Right cardiac atrium (tissue), 5 donors: Measurements from ENCODE around the gene ELN. TPM values are rescaled to one million over a fixed set of nuclear protein-coding genes. Genes with fewer than 3 reads are reported as not detected.
A peak's percentile ranks its signal among the peaks of the same experiment; 100 is the strongest.

Experiments used
- ATAC-seq, 2 donors: fragments of 200-7000 bp; cut with Tn5 transposase; one replicate each; pipeline versions ENCODE4 v1.8.0 to v1.9.1; 2020; ENCODE audit warnings: moderate library complexity in 2 of 2, mild to moderate bottlenecking in 1 of 2
- DNase-seq, 3 donors: peaks; one replicate each; pipeline ENCODE4 v3.0.0-alpha.2; 2020
- H3K27ac ChIP-seq: one replicate; pipeline ENCODE4 v1.5.1; 2013; ENCODE audit warnings: mild to moderate bottlenecking, low read length, control low read depth, moderate library complexity
- H3K27me3 ChIP-seq: one replicate; pipeline ENCODE4 v1.6.1; 2013; ENCODE audit not compliant: control insufficient read depth, insufficient read depth
- H3K4me1 ChIP-seq: one replicate; pipeline ENCODE4 v1.6.1; 2013; ENCODE audit warnings: low read length; ENCODE audit not compliant: control insufficient read depth, insufficient read depth
- H3K4me3 ChIP-seq: one replicate; pipeline ENCODE4 v1.5.1; 2013; ENCODE audit warnings: low read length, control low read depth
- H3K9me3 ChIP-seq: one replicate; pipeline ENCODE4 v1.6.1; 2013; ENCODE audit warnings: low read length; ENCODE audit not compliant: control insufficient read depth
- WGBS: extraction: QIAGEN DNeasy Blood & Tissue Kit; methylation state at CpG from one replicate; pipeline ENCODE4 v1.1.7; 2013; 5-methylcytosine and 5-hydroxymethylcytosine counted together
- intact Hi-C, 4 donors: fragments of 100-400 bp; cut with DNase I; formaldehyde crosslinking; loops; one replicate each; pipeline versions ENCODE4 v1.11.0 to v1.14.0; 2022 to 2023
- polyA plus RNA-seq: library from polyadenylated mRNA; stranded (reverse); fragments of 200-250 nt; gene quantifications from one replicate; pipeline ENCODE4 v1.2.3, GENCODE V29; 2013
- total RNA-seq, 4 donors: library from RNA; stranded (reverse); fragmentation: NEBNext Ultra II Directional; extraction: Animal tissue kit (Norgen Biotek cat#: 25700); gene quantifications; one replicate each; pipeline ENCODE4 v1.2.1, GENCODE V29; 2021
- donor health status: healthy with polysubstance abuse.
- donor health status: DM: no; HTN: yes; CAD: no.
- donor health status: DM: no; HTN: no; CAD: no.
- donor health status: DM: no; HTN: yes; CAD: no; lungs with severe emphysema.
- donor health status: DM: yes; HTN: yes; CAD: no.

ELN gene
- total and polyA plus RNA-seq, 5 donors: 73.4 to 323 (median 115) TPM

DNA sequence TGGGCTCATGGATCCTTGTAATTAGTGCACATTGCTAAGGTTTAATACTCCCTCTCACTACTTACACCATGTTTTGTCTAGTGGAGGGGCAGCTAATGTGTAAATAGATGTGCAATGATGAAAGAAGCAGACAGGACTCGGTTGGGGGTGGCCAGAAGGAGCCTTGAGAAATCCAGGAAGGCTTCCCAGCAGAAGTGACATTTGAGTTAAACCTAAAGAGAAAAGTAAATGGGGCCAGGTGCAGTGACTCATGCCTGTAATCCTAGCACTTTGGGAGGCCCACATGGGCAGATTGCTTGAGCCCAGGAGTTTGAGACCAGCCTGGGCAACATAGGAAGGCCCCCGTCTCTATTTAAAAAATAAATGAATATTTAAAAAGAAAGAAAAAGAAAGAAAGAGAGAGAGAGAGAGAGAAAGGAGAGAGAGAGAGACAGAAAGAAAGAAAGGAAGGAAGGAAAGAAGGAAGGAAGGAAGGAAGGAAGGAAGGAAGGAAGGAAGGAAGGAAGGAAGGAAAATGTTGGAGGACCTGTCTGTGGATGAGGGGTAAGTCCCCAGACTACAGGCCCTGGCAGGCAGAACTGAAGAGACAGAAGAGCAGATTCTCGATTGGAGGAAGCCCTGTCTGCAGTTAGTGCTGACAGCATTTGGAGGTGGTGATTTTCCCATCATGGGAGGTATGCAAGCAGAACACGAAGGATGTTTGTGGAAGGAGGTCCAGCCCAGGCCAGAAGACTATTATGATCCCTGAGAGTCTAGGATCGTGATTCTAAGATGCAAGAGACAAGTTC, 3.6 kb downstream of the ELN start:
- ATAC-seq: no peak
- H3K4me1 ChIP-seq: peaks cover 3% of the 10 kb centered on the region

GRCh38 chr7:74032191-74032490, 4.2 kb downstream of the ELN start:
- H3K9me3 ChIP-seq: no peaks in the 10 kb centered on the region
- peak overlapping the region; percentile 7 for H3K4me3 ChIP-seq
- peak overlapping the region; percentile 59 for H3K27ac ChIP-seq
- 22% methylated on average over 8 of the region's 8 CpGs for WGBS
- no peaks in the 10 kb centered on the region for H3K27me3 ChIP-seq
- no peak for ATAC-seq
- peaks cover 3% of the 10 kb centered on the region for H3K4me1 ChIP-seq
- peak; percentile 62 to 78 (median 69) for DNase-seq
- intact Hi-C loops: loop anchor here in 2 of 4 donors (5.0 kb wide), 2 partner anchors 50 to 140 kb away; no protein-coding TSS in a partner anchor

More for the DNA sequence above, 3.6 kb downstream of the ELN start:
- no peaks in the 10 kb centered on the region for H3K9me3 ChIP-seq
- DNase-seq: peak in 1 of 3 donors; percentile 13
- H3K4me3 ChIP-seq: peak overlapping the region; percentile 7
- no peaks in the 10 kb centered on the region for H3K27me3 ChIP-seq
- intact Hi-C loops: loop anchor here in 2 of 4 donors (5.0 kb wide), 2 partner anchors 49 to 139 kb away; no protein-coding TSS in a partner anchor
- H3K27ac ChIP-seq: peak overlapping the region; percentile 30
- 48% methylated on average over 5 of the region's 5 CpGs for WGBS

DNA sequence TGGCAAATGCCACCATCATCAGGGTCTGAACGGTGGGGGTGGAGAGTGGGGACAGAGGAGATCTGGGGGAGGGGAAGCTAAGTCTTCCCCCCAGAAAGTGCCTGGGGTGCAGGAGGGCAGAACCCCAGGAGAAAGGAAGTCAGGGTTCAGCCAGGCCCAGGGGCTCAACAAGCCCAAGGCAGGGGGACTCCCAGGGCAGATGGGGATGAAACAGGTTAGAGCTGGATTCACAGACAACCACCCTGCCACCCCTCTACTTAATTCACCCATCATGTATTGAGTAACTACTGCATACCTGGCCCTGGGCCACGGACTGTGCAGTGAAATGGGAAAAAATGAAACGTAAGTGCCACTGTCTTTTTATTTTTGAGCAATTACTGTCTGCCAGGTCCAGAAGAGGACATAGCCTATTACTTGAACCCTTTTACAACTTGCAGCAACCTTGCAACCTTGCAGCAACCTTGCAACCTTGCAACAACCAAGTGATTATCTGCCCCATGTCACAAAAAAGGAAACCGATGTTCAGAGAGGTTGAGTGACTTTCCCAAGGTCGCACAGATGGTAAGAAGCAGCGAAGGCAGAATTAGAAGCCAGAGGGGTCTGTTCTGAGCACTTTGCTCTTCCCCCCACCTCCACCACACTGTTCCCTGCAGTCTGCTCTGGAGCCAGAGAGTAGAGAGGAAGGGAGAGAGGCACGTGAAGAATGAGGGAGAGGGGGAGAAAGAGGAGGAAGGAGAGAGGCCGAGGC, 4.8 kb downstream of the ELN start:
- H3K27ac ChIP-seq: peak overlapping the region; percentile 59

DNA sequence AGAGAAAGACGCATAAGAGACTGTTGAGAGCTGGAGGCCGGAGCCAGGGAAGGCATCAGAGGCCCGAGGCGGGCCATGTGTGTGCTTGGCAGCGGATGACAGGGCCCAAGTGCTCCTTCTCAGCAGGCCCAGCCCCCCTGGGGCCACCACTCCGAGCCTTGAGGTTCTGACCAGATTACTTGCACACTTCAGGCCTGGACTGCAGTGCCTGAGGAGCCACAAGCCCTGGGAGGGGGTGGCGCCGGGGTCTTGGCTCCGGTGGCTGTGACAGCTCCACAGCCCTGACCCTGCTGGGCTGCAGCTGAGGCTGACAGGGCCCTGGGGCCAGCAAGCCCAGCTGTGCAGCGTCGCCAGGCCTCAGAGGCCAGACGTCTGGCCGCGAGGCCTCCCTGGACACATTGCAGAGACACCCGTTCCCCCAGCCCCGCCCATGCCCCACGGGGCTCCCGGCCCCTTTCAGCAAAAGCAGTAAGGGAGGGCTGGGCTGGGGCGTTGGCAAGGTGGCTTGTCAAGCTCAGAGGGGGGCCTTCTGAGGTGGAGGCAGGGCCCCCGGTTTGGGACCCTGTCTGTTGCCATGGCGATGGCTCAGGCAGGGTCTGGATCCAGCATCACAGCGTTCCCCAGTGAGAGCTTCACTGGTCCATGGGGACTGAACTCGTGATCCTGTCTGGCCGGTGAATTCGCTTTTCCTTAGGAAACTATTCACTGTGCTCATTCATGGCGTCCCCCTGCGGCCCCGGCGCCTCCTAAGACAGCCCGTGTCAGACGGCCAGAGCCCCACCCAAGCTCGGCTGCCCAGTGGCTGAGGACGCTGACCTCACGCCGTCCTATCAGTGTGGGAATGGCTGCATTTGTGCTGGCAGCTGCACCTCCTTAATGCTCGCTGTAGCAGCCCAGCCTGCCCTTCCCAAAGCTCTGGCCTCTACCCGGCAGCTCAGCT, 5.7 kb downstream of the ELN start:
- Histone ChIP-seq H3K4me1 (peaks cover 3% of the 10 kb centered on the region), H3K9me3 (no peaks in the 10 kb centered on the region), H3K27me3 (no peaks in the 10 kb centered on the region), H3K27ac (peak overlapping the region; percentile 69), H3K4me3 (no peak overlapping the region)
- 27% methylated on average over 37 of the region's 37 CpGs for WGBS
- intact Hi-C loops: loop anchor here in 2 of 4 donors (5.0 kb wide), 2 partner anchors 51 to 141 kb away; no protein-coding TSS in a partner anchor
- ATAC-seq (peak; percentile 83 to 86), DNase-seq (peak; percentile 94 to 97 (median 96))

More for the DNA sequence above, 4.8 kb downstream of the ELN start:
- Histone ChIP-seq H3K4me3 (no peak overlapping the region), H3K9me3 (no peaks in the 10 kb centered on the region), H3K27me3 (no peaks in the 10 kb centered on the region), H3K4me1 (peaks cover 3% of the 10 kb centered on the region)
- DNase-seq (peak in 2 of 3 donors; percentile 63 to 74), ATAC-seq (no peak)
- intact Hi-C loops: loop anchor here in 2 of 4 donors (5.0 kb wide), 2 partner anchors 50 to 140 kb away; no protein-coding TSS in a partner anchor
- WGBS: 64% methylated on average over 8 of the region's 8 CpGs

GRCh38 chr7:74037609-74038008, 9.6 kb downstream of the ELN start:
- Histone ChIP-seq H3K9me3 (no peaks in the 10 kb centered on the region), H3K4me3 (no peak overlapping the region), H3K4me1 (no peaks in the 10 kb centered on the region), H3K27me3 (no peaks in the 10 kb centered on the region), H3K27ac (peak overlapping the region; percentile 9)
- intact Hi-C loops: no loop called here
- DNase-seq: peak; percentile 51 to 71 (median 51)
- no peak for ATAC-seq
- WGBS: 59% methylated on average over 8 of the region's 8 CpGs

- ATAC-seq (peak; percentile 16 to 44), DNase-seq (peak; percentile 71 to 85 (median 82))
- H3K27me3 ChIP-seq: no peaks in the 10 kb centered on the region
- no peaks in the 10 kb centered on the region for H3K9me3 ChIP-seq
- intact Hi-C loops: no loop called here
- 59% methylated on average over 16 of the region's 16 CpGs for WGBS
- H3K4me1 ChIP-seq: no peaks in the 10 kb centered on the region
- H3K4me3 ChIP-seq: no peak overlapping the region
- peak overlapping the region; percentile 28 for H3K27ac ChIP-seq
Observed at GRCh38 chr7:74038194-74038961, 10.4 kb downstream of the ELN start.

DNA sequence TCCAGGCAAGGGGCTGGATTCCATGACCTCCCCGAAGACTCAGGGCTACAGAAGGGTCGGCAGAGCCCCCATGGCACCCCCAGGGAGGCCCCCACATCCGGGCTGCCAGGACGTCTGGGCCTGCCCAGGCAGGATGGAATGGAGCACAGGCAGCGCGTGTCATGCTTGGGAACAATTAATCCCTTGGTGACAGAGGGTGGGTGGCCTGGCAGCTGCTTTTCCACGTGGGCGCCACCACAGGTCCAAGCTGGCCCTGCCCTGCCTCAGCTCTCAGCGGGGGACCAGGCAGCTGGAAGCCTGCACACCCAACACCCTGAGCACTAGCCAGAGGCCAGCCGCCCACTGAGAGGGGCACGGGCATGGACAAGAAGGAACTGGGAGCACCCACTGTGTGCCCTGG, 11.4 kb downstream of the ELN start:
- Histone ChIP-seq H3K4me3 (no peak overlapping the region), H3K27ac (no peak overlapping the region), H3K9me3 (no peaks in the 10 kb centered on the region), H3K4me1 (no peaks in the 10 kb centered on the region), H3K27me3 (no peaks in the 10 kb centered on the region)
- intact Hi-C loops: no loop called here
- ATAC-seq (no peak), DNase-seq (peak; percentile 19 to 61 (median 50))
- WGBS: 71% methylated on average over 11 of the region's 11 CpGs

DNA sequence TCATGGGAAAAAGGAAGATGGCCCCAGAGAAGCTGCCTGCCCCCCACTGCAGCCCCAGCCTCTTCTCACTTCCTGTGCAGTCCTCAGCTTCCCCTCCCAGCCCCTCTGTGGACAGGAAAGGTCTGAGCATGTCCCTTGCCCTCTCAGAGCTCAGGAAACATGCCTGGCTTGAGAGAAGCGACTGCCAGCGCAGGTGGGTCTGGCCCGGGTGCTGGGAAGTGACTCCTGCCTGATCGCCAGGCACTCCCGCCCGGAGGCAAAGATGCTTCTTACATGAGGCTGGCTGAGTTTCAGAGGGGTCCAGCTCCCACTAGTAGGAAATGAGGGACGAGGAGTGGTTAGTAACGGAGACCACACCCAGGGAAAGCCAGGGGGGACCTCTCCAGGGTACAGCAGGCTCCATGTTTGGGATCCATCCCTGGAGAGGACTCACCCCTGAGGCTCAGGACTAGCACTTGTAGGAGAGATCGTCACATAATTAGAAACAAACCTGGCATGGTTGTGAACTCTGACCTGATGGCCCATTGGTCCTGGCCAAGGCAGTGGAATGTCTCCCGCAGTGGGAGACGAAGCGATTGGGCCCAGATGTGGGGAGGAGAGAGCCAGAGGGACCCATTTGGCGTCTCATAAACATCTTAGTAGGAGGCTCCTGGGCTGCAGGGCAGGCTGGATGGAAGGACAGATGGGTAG, 12.3 kb downstream of the ELN start:
- Histone ChIP-seq H3K27ac (no peak overlapping the region), H3K27me3 (no peaks in the 10 kb centered on the region), H3K4me3 (no peak overlapping the region), H3K9me3 (no peaks in the 10 kb centered on the region), H3K4me1 (no peaks in the 10 kb centered on the region)
- WGBS: 66% methylated on average over 13 of the region's 13 CpGs
- DNase-seq: peak in 2 of 3 donors; percentile 42 to 55
- intact Hi-C loops: no loop called here
- ATAC-seq: no peak

DNA sequence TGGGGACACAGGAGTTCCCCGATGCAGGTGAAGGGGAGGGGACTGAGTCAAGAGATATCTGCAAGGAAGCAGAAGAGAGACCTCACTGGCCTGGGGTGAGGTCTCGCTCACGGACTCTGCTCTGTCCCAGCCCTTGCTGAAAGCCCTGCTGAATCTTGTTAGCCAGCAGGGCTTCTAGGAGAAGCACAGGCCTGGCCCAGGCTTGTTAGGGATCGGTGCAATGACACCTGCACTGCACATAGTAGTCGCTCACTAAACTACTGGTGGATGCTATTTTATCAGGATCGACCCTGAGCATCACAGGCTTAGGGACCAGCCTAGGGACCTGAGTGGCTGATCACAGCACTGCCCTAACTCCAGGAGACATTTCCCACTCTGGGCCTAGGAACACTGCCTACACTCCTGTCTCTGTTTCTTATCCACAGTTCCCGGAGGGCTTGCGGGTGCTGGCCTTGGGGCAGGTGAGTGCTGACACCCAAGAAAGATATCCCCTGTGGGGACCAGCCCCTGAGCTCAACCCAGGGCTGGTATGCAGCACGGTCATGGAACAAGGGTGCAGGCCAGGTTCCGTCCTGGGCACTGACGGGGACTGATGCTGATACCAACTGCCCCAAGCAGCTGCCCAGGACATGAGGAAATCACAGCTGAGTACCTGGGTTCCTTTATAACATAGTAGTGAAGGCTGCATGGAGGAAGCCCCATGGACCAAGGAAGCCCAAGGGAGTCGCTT, 13.0 kb downstream of the ELN start:
- no peaks in the 10 kb centered on the region for H3K4me1 ChIP-seq
- no peak overlapping the region for H3K4me3 ChIP-seq
- no peak overlapping the region for H3K27ac ChIP-seq
- H3K9me3 ChIP-seq: no peaks in the 10 kb centered on the region
- 93% methylated on average over 12 of the region's 12 CpGs for WGBS
- DNase-seq (peak in 2 of 3 donors; percentile 25 to 37), ATAC-seq (no peak)
- intact Hi-C loops: no loop called here
- no peaks in the 10 kb centered on the region for H3K27me3 ChIP-seq
